A673 (cell line): ENCODE measurements around the gene MFAP3L. TPM values are rescaled to one million over a fixed set of nuclear protein-coding genes. Genes with fewer than 3 reads are reported as not detected.

ENCODE experiments used
- BruUV-seq: library from RNA; stranded (reverse); fragments of 400-500 nt; replicated peaks from 2 replicates; lab custom pipeline; 2021; lab: Mats Ljungman, UMichigan
- CTCF ChIA-PET: fragments of 300-600 bp; sonication (Branson Sonifier 250); formaldehyde crosslinking; loops from one replicate; lab custom pipeline; 2022; ENCODE audit warnings: antibody characterized with exemption; lab: Charles Lee
- POLR2A ChIA-PET: fragments of 300-600 bp; sonication (Branson Sonifier 250); formaldehyde crosslinking; loops from one replicate; lab custom pipeline; 2022; ENCODE audit warnings: antibody characterized with exemption; ENCODE audit not compliant: low non-redundant PET; lab: Charles Lee
- DNase-seq: peaks from one replicate; pipeline ENCODE4 v3.0.0-alpha.2; 2015; ENCODE audit warnings: low spot score
- H3K27ac ChIP-seq: fragments of 200-600 bp; sonication (generic); 2 replicates; pipeline ENCODE4 v1.5.1; 2016; ENCODE audit warnings: mixed run types, low read depth, mild to moderate bottlenecking, mixed read lengths, antibody characterized with exemption, low read length; ENCODE audit not compliant: poor library complexity, severe bottlenecking
- H3K27me3 ChIP-seq: fragments of 200-600 bp; sonication (generic); replicated peaks from 2 replicates; pipeline ENCODE4 v1.6.1; 2017; ENCODE audit warnings: mixed run types, low read depth, mild to moderate bottlenecking, mixed read lengths, antibody characterized with exemption, low read length; ENCODE audit not compliant: insufficient read depth, poor library complexity
- H3K36me3 ChIP-seq: fragments of 200-600 bp; sonication (generic); 2 replicates; pipeline ENCODE4 v1.6.1; 2016; ENCODE audit warnings: mixed run types, mild to moderate bottlenecking, mixed read lengths, antibody characterized with exemption, low read length; ENCODE audit not compliant: insufficient read depth, poor library complexity, severe bottlenecking
- H3K4me1 ChIP-seq: fragments of 200-600 bp; sonication (generic); 2 replicates; pipeline ENCODE4 v1.6.1; 2017; ENCODE audit warnings: mixed run types, mild to moderate bottlenecking, mixed read lengths, antibody characterized with exemption, low read length; ENCODE audit not compliant: insufficient read depth, poor library complexity, severe bottlenecking
- H3K4me3 ChIP-seq: fragments of 200-600 bp; sonication (generic); 2 replicates; pipeline ENCODE4 v1.5.1; 2016; ENCODE audit warnings: low read depth, mixed run types, mild to moderate bottlenecking, mixed read lengths, low read length; ENCODE audit not compliant: poor library complexity, severe bottlenecking
- H3K9me3 ChIP-seq: fragments of 200-600 bp; sonication (generic); 2 replicates; pipeline ENCODE4 v1.6.1; 2016; ENCODE audit warnings: mixed run types, low read depth, mild to moderate bottlenecking, mixed read lengths, antibody characterized with exemption, low read length; ENCODE audit not compliant: poor library complexity, severe bottlenecking
- CTCF ChIP-seq: fragments of 300-800, 200-600 bp; sonication (generic); conservative IDR thresholded peaks from 2 replicates; pipeline ENCODE4 v1.5.1; 2017; ENCODE audit warnings: low read depth, mild to moderate bottlenecking, antibody characterized with exemption, low read length, moderate library complexity, mixed read lengths
- EZH2 ChIP-seq: fragments of 200-600 bp; sonication (generic); IDR thresholded peaks from 2 replicates; pipeline ENCODE4 v1.6.1; 2017; ENCODE audit warnings: borderline replicate concordance, low read depth, mild to moderate bottlenecking, mixed read lengths, antibody characterized with exemption, low read length; ENCODE audit not compliant: poor library complexity, severe bottlenecking
- intact Hi-C: fragments of 100-400 bp; cut with micrococcal nuclease; formaldehyde crosslinking; loops from one replicate; pipeline ENCODE4 v1.10.0; 2022; ENCODE audit not compliant: unreplicated experiment
- total RNA-seq: library from RNA; stranded (reverse); gene quantifications from 2 replicates; pipeline ENCODE4 v1.2.3, GENCODE V29; 2021

MFAP3L gene
- total RNA-seq, 1 experiment from 2014 or later, result 7.6 TPM

- Histone ChIP-seq H3K27me3 (no peaks in the 10 kb centered on the region), H3K9me3 (no peaks in the 10 kb centered on the region), H3K4me3 (no peak overlapping the region), H3K36me3 (no peaks in the 10 kb centered on the region), H3K4me1 (no peaks in the 10 kb centered on the region), H3K27ac (no peak overlapping the region)
- ChIA-PET POLR2A (no interaction called here), CTCF (no interaction called here)
- no peak for DNase-seq
- TF ChIP-seq EZH2 (no peak), CTCF (no peak)
- intact Hi-C loops, result no loop called here
- BruUV-seq, result no TSS peak
Measured at GRCh38 chr4:169941141-169941540, 85.1 kb downstream of the MFAP3L start.

- no peak overlapping the region for H3K27ac ChIP-seq
- H3K4me3 ChIP-seq, result no peak overlapping the region
- no peaks in the 10 kb centered on the region for H3K4me1 ChIP-seq
- ChIA-PET POLR2A (no interaction called here), CTCF (no interaction called here)
- H3K36me3 ChIP-seq, result no peaks in the 10 kb centered on the region
- no TSS peak for BruUV-seq
- no peaks in the 10 kb centered on the region for H3K27me3 ChIP-seq
- no peaks in the 10 kb centered on the region for H3K9me3 ChIP-seq
- DNase-seq, result no peak
- intact Hi-C loops, result no loop called here
- TF ChIP-seq CTCF (0 out of 2 replicates have a peak, but pooled peaks have one; percentile 15), EZH2 (no peak)
Measured at GRCh38 chr4:169940460-169940859, 85.7 kb downstream of the MFAP3L start.

Other genes with a start within 250 kb of the MFAP3L start
- 5.4 and 5.6 TPM in 2 replicates for gene AADAT, start 63.6 kb upstream of the MFAP3L start, total RNA-seq